Measurements from ENCODE around the gene TMC6.
"Not testable (repeated sequence)": the region's sequence is repeated elsewhere in the genome, so short reads cannot be mapped to it uniquely, and the experiment has no call there.

TMC6 gene

GRCh38 chr17:78066976-78067375 is 61.6 kb downstream of the TMC6 start:
- DNase-seq = not testable (repeated sequence)

GRCh38 chr17:78064708-78065107 is 63.8 kb downstream of the TMC6 start:
- DNase-seq = no peak

GRCh38 chr17:78063489-78063888 is 65.1 kb downstream of the TMC6 start:
- no peak for DNase-seq

GRCh38 chr17:78062596-78062995 is 66.0 kb downstream of the TMC6 start:
- DNase-seq = no peak

Data from activated naive CD4-positive, alpha-beta T cell (primary cell).